GM18505 (cell line): Measurements from ENCODE around the gene ZYX.
A peak's percentile ranks its signal among the peaks of the same experiment; 100 is the strongest.

ENCODE experiments used
- ATAC-seq: cut with Tn5 transposase; IDR thresholded peaks from one replicate; pipeline ENCODE4 v1.9.1; 2021; ENCODE audit not compliant: unreplicated experiment
- POLR2A ChIP-seq: IDR thresholded peaks from 4 replicates; pipeline ENCODE4 v1.6.1; 2011; ENCODE audit warnings: borderline replicate concordance; ENCODE audit not compliant: insufficient read depth, insufficient read length; ENCODE audit errors: extremely low read depth

ZYX gene

GRCh38 chr7:143369678-143370651, 11.2 kb upstream of the ZYX start:
- no peak for TF ChIP-seq POLR2A

DNA sequence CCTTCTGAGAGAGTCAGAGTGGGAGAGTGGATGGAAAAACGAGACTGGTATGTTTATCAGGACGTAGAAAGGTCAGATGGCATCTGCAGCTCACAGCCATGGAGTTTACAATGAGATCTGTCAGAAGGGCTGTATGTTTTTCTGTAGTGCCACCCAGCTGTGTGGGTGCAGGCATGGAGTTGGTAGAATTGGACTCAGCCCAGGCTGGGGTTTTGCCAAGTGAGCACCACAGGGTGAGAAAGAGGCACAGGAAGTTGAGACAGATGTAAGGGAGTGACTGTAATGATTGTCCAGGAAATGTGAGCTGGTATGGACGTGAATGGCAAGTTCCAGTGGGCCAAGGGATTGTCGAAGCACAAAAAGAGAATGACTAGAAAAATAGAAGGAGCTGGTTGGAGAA, 9.1 kb upstream of the ZYX start:
- ATAC-seq, result no peak
- TF ChIP-seq POLR2A, result no peak

More at GRCh38 chr7:143369678-143370651, 11.2 kb upstream of the ZYX start:
- ATAC-seq, result no peak

- no peak for TF ChIP-seq POLR2A
- ATAC-seq, result no peak
These were observed 7.8 kb upstream of the ZYX start for GRCh38 chr7:143373255-143373794.

GRCh38 chr7:143374561-143374960, 6.6 kb upstream of the ZYX start:
- TF ChIP-seq POLR2A, result no peak
- ATAC-seq, result no peak

- TF ChIP-seq POLR2A, result no peak
- ATAC-seq, result no peak
These were observed 5.7 kb upstream of the ZYX start for GRCh38 chr7:143375298-143376034.

GRCh38 chr7:143376396-143376795, 4.7 kb upstream of the ZYX start:
- TF ChIP-seq POLR2A, result no peak
- ATAC-seq, result no peak

- no peak for ATAC-seq
- TF ChIP-seq POLR2A, result no peak
These were observed 1.4 kb upstream of the ZYX start for GRCh38 chr7:143379611-143380259.

GRCh38 chr7:143380260-143380645, 892 bp upstream of the ZYX start:
- no peak for TF ChIP-seq POLR2A
- peak; percentile 48 for ATAC-seq

DNA sequence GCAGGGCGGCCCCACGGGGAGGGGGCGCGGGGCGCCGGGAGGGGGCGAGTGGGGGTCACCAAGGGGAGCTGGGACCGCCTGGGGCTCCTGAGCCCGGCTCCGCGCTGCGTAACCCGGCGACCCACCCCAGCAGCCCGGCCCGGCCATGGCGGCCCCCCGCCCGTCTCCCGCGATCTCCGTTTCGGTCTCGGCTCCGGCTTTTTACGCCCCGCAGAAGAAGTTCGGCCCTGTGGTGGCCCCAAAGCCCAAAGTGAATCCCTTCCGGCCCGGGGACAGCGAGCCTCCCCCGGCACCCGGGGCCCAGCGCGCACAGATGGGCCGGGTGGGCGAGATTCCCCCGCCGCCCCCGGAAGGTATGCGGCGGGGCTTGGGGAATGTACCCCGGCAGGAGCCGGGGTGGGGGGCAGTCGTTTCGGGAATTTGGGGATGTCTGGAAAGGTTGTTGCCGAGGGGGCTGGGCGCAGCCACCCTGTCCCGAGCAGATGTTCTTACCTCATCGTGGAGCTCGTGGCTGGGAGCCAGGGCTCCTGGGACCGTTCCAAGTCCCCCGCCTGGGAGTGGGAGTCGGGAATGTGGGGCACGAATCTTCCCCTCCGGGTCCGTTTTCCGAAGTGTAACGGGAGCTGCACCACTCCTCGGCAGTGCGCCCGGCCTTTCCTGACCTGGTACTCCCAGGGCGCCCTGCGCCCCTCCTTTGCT, 431 bp downstream of the ZYX start:
- no peak for TF ChIP-seq POLR2A
- ATAC-seq, result peak; percentile 21

DNA sequence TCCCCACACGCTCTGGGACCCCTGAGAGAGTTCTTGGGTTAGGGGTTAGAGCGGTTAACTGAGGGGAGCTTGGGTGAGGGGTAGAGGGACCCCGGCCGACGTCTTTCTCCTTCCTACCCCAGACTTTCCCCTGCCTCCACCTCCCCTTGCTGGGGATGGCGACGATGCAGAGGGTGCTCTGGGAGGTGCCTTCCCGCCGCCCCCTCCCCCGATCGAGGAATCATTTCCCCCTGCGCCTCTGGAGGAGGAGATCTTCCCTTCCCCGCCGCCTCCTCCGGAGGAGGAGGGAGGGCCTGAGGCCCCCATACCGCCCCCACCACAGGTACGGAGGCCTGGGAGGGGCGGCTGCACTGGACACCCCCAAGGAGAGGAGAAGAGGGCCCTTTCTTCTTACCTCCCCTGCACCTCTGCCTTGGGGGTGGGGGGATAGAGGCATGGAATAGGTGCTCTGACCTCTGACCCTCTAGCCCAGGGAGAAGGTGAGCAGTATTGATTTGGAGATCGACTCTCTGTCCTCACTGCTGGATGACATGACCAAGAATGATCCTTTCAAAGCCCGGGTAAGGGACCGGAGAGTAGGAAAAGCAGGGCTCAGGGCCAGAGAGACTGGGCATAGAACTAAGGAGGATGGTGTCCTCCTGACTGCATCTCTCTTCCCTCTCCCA, 1.1 kb downstream of the ZYX start:
- no peak for TF ChIP-seq POLR2A
- ATAC-seq, result no peak

DNA sequence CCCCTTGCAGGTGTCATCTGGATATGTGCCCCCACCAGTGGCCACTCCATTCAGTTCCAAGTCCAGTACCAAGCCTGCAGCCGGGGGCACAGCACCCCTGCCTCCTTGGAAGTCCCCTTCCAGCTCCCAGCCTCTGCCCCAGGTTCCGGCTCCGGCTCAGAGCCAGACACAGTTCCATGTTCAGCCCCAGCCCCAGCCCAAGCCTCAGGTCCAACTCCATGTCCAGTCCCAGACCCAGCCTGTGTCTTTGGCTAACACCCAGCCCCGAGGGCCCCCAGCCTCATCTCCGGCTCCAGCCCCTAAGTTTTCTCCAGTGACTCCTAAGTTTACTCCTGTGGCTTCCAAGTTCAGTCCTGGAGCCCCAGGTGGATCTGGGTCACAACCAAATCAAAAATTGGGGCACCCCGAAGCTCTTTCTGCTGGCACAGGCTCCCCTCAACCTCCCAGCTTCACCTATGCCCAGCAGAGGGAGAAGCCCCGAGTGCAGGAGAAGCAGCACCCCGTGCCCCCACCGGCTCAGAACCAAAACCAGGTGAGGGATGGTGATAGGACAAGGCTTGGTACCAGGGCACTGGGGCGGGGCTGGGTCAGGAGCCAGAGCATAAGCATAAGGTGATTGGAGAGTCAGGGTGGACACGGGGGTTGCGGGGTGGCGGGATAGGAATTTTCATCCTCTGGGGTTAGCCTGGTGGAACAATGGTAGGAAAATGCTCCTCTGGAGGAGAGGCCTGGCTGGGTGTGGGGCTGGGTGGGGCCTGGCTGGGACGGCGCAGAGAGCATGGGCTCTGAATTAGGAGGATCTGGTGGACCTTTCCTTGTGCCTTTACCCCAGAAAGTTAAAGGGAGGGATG, 1.9 kb downstream of the ZYX start:
- ATAC-seq, result no peak
- TF ChIP-seq POLR2A, result no peak
